Stimulated activated CD8-positive, alpha-beta memory T cell treated with anti-CD3 and anti-CD28 coated beads, Interleukin-15, amount 100 ng/mL, for 24 hours (primary cell): ENCODE results near the gene TMEM40.
A peak's percentile ranks its signal among the peaks of the same experiment; 100 is the strongest.
"Not testable (repeated sequence)": the region's sequence is repeated elsewhere in the genome, so short reads cannot be mapped to it uniquely, and the experiment has no call there.

Experiments
- DNase-seq: peaks from one replicate; pipeline ENCODE4 v3.0.0-alpha.2; 2020; ENCODE audit warnings: low read depth

TMEM40 gene

GRCh38 chr3:12751571-12751970 is 7.5 kb downstream of the TMEM40 start:
- no peak for DNase-seq

- no peak for DNase-seq
Measured at GRCh38 chr3:12750658-12751071, 8.4 kb downstream of the TMEM40 start.

DNA sequence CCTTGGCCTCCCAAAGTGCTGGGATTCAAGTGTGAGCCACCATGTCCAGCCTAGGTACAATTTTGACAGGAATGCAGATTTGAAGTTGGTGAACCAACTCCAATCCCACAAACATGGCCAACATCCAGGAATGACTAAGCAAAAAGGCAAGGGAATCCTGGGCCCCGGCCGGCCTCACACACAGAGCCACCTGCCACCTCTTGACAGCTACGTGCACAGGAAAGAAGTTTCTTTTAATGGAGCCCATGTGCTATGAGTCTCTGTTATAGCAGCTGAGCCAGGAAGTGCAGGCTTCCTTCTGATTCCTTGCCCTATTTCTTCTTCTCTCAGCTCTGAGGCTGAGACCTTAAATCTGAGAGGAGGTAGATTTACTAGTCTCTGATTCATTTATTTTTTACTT is 8.8 kb downstream of the TMEM40 start:
- no peak for DNase-seq

GRCh38 chr3:12748477-12748876 is 10.6 kb downstream of the TMEM40 start:
- DNase-seq = no peak

GRCh38 chr3:12746419-12746818 is 12.6 kb downstream of the TMEM40 start:
- no peak for DNase-seq

- DNase-seq = no peak
Measured at GRCh38 chr3:12744326-12744725, 14.7 kb downstream of the TMEM40 start.

DNA sequence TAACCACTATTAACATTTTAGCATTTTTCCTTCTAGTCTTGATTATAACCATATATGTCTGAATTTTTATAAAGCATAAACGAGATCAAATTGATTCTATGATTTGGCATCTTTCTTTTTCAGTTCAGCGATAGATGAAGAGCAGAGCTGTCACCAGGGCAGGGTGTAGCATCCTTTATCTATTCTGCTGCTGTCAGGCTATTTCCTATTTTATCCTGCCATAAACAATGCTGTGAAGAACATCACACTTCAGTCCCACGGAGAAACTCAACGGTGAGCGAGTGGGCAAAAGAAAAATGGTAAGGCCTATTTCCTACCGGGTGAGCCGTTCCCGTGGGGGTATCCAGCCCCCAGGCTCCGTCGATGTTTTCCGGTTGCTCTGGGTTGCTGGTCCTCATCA is 15.5 kb downstream of the TMEM40 start:
- no peak for DNase-seq

- no peak for DNase-seq
Measured at GRCh38 chr3:12742330-12743107, 16.5 kb downstream of the TMEM40 start.

- DNase-seq = no peak
Measured at GRCh38 chr3:12741209-12741608, 17.9 kb downstream of the TMEM40 start.

DNA sequence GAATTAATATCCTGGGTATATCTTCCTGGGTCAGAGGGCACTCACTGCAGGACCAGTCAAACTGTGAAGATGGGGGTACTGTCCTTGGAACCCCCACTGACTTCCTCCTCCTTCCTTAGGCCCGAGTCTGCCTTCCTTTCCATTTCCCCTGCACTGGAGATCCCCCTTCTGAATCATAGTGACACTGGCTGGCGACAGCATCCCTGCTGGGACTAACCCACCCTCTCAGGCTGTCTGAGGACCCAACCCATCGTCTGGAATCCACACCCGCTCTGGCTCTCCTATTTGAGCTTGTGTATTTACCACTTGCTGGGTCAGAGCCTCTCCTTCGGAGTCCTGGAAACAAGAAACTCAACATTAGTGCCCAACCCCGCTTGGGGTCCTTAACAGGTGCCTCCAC is 21.2 kb downstream of the TMEM40 start:
- DNase-seq = no peak

DNA sequence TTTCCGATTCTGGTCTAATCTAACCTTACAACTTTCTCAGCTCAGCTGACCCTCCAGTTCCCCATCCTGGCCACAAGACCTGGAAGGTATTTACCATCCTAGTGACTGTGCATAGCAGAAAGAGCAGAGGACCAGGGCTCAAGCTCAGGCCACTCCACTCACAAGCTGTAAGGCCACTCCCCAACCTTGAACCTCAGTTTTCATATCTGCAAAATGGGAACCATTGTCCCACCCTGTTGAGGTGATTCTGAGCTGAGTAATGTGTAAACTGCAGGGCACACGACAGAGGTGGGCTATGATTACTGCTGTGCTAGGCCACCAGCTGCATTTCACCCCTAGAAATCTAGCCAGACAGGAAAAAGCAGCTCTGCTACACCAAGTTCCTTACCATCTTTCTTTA is 21.7 kb downstream of the TMEM40 start:
- DNase-seq = no peak

- no peak for DNase-seq
Measured at GRCh38 chr3:12734960-12735359, 24.1 kb downstream of the TMEM40 start.

DNA sequence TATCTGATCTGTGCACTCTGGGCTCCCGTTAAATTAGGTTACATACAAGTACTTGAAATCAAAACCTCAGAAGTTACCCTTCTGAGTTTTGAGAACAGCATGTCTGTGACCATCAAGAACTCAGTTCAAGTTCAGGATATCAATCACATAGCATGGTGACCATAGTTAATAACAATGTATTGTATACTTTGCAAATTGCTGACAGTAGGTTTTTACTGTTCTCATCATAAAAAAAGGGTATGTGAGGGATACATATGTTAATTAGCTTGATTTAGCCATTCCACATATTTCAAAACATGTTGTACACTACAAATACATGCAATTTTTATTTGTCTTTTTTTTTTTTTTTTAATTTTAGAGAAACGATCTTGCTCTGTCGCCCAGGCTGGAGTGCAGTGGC is 25.5 kb downstream of the TMEM40 start:
- no peak for DNase-seq

- no peak for DNase-seq
Measured at GRCh38 chr3:12730506-12731242, 28.4 kb downstream of the TMEM40 start.

GRCh38 chr3:12729051-12729651 is 29.9 kb downstream of the TMEM40 start:
- no peak for DNase-seq

DNA sequence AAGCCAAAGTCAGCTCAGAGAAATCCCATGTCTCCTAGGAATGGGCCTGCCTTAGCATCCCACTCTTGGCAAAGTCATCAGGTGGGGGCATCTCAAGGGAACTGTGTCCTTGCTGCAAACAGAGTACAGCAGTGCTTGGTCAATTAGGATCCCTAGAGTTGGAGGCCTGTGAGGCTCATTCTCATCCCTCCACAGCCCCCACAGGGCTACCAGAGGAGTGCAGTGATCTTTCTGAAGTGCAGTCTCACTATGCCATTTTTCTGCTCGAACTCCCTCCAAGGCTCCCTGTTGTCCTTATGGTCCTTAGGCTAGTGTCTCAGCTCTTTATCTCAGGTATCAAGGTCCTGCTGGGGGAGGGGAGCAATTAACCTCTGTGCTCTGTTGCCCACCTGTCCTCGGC is 31.1 kb downstream of the TMEM40 start:
- DNase-seq = no peak

- no peak for DNase-seq
Measured at GRCh38 chr3:12727481-12727880, 31.6 kb downstream of the TMEM40 start.

- no peak for DNase-seq
Measured at GRCh38 chr3:12725436-12725835, 33.6 kb downstream of the TMEM40 start.

DNA sequence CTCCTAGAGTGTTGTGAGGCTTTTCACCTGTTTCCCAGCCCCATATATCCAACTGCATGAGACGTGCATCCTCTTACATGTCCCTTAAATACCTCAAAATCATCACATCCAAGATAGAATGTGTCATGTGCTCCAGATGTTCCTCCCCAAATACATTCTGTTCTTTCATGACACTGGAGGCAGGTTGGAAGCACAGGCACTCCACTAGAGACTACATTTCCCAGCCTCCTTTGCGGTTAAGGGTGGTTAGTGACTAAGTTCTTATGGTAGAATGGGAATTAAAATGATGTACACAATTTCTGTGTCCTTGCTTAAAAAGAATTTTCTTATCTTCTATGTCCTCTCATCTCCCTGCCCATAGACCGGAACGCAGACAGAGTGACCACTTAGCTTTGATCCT is 34.3 kb downstream of the TMEM40 start:
- no peak for DNase-seq

DNA sequence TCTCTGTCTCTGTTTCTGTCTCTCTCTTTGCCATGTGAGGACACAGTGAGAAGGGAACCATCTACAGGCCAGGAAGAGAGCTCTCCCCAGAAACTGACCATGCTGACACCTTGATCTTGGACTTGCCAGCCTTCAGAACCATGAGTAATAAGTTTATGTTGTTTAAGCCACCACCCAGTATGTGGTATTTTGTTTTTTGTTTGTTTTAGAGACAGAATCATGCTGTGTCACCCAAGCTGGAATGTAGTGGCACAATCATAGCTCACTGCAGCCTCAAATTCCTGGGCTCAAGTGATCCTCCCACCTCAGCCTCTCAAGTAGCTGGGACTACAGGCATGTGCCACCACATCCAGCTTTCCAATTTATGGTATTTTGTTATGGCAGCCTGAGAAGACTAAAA is 35.7 kb downstream of the TMEM40 start:
- DNase-seq = not testable (repeated sequence)

DNA sequence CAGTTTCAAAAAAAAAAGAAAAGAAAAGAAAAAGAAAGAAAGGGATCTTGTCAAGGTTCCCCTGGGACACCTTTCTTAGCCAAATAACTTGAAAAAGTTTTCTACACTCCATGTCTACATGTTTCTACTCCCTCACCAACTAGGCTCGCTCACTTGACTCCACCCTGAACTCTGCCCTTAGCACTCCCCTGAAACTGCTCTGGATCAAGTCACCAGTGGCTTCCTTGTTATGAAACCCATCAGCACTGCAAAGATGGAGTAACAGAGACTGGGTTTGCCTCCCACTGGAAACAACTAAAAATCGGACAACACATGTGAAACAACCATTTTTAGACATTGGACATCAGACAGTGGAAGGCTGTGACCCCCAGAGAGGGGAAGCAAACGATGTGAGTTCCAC is 36.8 kb downstream of the TMEM40 start:
- no peak for DNase-seq

- peak; percentile 20 for DNase-seq
Measured at GRCh38 chr3:12719984-12720898, 38.8 kb downstream of the TMEM40 start.
